ENCODE measurements around the gene SLC6A8. TPM values are rescaled to one million over a fixed set of nuclear protein-coding genes. Genes with fewer than 3 reads are reported as not detected.
"Not testable (repeated sequence)": the region's sequence is repeated elsewhere in the genome, so short reads cannot be mapped to it uniquely, and the experiment has no call there.

The SLC6A8 gene
- total RNA-seq, 1 experiment from 2014 or later, result 9.5 TPM

- Histone ChIP-seq H3K27me3 (no peaks in the 10 kb centered on the region), H3K4me1 (peaks cover 11% of the 10 kb centered on the region), H3K36me3 (peaks cover 2% of the 10 kb centered on the region; the same call in 1 of the 2 replicates), H3K27ac (peak overlapping the region; percentile 24), H3K9me3 (replicated peaks) (no peaks in the 10 kb centered on the region), H3K4me3 (peak overlapping the region; percentile 67)
- peak; percentile 38 to 50 for DNase-seq
These were observed 35.9 kb downstream of the SLC6A8 start for GRCh38 chrX:153723351-153724251.

DNA sequence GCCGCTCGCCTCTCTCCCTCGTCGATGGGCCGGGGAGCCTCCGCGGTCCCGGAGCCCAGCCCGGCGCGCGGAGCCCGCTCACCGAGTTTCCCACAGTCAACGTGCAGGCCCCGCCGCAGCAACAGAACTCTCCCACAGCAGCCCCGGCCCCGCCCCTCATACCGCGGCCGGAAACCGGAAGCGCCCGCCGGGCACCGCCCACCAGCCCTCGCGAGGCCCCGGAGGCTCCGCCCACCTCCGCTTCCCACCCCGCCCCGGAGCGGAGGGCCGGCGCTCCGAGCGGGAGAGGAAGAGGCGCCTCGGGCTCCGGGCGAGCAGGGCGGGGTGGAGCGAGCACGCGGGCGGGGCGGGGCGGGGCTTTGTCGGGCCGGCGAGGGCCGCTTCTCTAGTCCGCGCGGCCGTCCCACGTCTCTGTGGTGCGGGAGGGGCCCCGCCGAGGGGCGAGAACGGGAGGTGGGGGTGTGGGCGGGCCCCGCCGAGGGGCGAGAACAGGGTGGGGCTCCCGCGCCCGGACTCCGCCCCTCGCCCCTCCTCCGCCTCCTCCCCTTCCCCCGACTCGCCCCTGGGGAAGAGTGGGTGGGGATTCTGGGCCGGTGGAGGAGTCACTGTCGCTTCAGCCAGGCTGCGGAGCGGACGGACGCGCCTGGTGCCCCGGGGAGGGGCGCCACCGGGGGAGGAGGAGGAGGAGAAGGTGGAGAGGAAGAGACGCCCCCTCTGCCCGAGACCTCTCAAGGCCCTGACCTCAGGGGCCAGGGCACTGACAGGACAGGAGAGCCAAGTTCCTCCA, 36.7 kb downstream of the SLC6A8 start, which contains the start of the genes ABCD1 and BCAP31:
TSS of gene ABCD1 (plus strand) at position 605 of the 787 bp plus-strand sequence. CDS start 411 bp downstream, outside the sequence.
TSS of gene BCAP31 (minus strand) at position 136 of the 787 bp plus-strand sequence. CDS start 1,143 bp downstream, outside the sequence.
- peak within 1 kb of the TSS; percentile 67 for H3K4me3 ChIP-seq
- peaks cover 2% of the 10 kb centered on the region; the same call in 1 of the 2 replicates for H3K36me3 ChIP-seq
- no peaks in the 10 kb centered on the region for H3K9me3 ChIP-seq (replicated peaks)
- no peaks in the 10 kb centered on the region for H3K27me3 ChIP-seq
- H3K27ac ChIP-seq, result peak within 1 kb of the TSS; percentile 26
- DNase-seq, result peak; percentile 87 to 88
- H3K4me1 ChIP-seq, result peaks cover 11% of the 10 kb centered on the region

DNA sequence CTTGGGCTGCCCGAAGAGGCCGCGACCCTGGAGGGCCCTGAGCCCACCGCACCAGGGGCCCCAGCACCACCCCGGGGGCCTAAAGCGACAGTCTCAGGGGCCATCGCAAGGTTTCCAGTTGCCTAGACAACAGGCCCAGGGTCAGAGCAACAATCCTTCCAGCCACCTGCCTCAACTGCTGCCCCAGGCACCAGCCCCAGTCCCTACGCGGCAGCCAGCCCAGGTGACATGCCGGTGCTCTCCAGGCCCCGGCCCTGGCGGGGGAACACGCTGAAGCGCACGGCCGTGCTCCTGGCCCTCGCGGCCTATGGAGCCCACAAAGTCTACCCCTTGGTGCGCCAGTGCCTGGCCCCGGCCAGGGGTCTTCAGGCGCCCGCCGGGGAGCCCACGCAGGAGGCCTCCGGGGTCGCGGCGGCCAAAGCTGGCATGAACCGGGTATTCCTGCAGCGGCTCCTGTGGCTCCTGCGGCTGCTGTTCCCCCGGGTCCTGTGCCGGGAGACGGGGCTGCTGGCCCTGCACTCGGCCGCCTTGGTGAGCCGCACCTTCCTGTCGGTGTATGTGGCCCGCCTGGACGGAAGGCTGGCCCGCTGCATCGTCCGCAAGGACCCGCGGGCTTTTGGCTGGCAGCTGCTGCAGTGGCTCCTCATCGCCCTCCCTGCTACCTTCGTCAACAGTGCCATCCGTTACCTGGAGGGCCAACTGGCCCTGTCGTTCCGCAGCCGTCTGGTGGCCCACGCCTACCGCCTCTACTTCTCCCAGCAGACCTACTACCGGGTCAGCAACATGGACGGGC, 37.5 kb downstream of the SLC6A8 start:
- Histone ChIP-seq H3K4me3 (peak overlapping the region; percentile 67), H3K27me3 (no peaks in the 10 kb centered on the region), H3K27ac (peak overlapping the region; percentile 26; the same call in 1 of the 2 replicates), H3K36me3 (0 out of 2 replicates have a peak, but pooled peaks cover 2% of the 10 kb centered on the region), H3K9me3 (replicated peaks) (no peaks in the 10 kb centered on the region), H3K4me1 (peaks cover 11% of the 10 kb centered on the region)
- DNase-seq, result peak in 1 of 2 experiments; percentile 25

- no peaks in the 10 kb centered on the region for H3K27me3 ChIP-seq
- H3K36me3 ChIP-seq, result 0 out of 2 replicates have a peak, but pooled peaks cover under 1% of the 10 kb centered on the region
- peaks cover 11% of the 10 kb centered on the region for H3K4me1 ChIP-seq
- DNase-seq, result no peak
- H3K4me3 ChIP-seq, result no peak overlapping the region
- H3K27ac ChIP-seq, result peak overlapping the region; percentile 80
- no peaks in the 10 kb centered on the region for H3K9me3 ChIP-seq (replicated peaks)
These were observed 38.1 kb downstream of the SLC6A8 start for GRCh38 chrX:153725832-153726285.

GRCh38 chrX:153726286-153727122, 38.8 kb downstream of the SLC6A8 start:
- peaks cover 11% of the 10 kb centered on the region for H3K4me1 ChIP-seq
- no peaks in the 10 kb centered on the region for H3K9me3 ChIP-seq (replicated peaks)
- H3K4me3 ChIP-seq, result peak overlapping the region; percentile 30
- H3K27ac ChIP-seq, result peak overlapping the region; percentile 80
- no peaks in the 10 kb centered on the region for H3K27me3 ChIP-seq
- no peaks in the 10 kb centered on the region for H3K36me3 ChIP-seq
- peak; percentile 74 to 79 for DNase-seq

DNA sequence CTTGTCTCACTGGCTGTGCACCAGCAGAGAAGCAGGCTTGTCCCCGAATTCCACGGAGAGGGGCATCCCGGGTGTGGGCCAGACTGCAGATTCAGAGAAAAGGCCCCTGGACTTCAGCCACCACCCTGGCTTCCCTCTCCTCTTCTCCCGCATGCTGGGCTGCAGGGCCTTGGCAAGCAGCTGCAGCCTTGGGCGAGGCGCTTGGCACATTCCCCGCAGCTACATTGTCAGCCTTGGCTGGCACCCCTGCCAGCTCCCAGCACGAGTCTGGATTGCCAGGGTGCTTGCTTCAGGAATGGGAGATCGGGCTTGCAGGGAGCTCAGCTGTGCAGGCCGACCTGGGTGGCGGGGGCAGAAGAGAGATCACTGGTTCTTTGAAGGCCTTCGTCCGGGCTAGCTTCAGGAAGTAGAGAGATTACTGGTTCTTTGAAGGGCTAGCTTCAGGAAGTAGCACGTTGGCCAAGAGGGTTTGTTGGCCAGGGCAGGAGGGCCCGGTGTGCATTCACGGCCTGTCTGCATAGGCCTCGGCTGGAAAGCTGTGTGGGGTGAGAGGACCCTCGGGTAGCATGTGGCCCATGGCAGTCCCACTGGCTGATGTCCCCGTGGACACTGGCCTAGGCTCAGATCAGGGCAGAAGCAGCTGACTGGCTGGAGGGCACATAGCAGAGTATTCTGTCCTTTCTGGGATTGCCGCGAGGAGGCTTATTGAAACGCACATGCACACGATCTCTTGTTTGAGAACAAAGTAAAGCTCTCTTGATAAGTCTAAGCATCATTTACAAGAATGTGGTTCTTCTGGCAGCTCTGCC, 39.6 kb downstream of the SLC6A8 start:
- H3K27ac ChIP-seq, result peak overlapping the region; percentile 80

DNA sequence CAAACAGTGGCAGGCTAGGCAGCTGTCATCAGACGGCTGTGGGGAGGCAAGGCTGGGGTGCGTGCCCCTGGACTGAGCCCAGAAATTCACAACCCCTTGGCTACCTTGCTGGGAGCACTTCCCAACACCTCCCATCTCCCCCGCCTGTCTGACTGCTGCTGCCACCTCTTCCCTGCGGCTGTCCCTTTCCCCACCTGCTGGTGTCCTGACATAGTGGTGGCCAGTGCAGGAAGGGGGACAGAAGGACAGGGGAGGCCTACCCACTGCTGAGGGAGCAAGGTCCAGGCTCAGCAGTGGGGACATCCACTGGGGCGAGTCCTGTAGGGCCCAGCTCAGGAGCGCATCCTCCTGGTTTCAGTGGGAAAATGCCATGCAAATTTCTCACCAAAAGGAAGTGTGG, 40.4 kb downstream of the SLC6A8 start:
- Histone ChIP-seq H3K36me3 (no peaks in the 10 kb centered on the region), H3K9me3 (replicated peaks) (no peaks in the 10 kb centered on the region), H3K27me3 (no peaks in the 10 kb centered on the region), H3K4me1 (peaks cover 11% of the 10 kb centered on the region), H3K4me3 (no peak overlapping the region), H3K27ac (no peak overlapping the region)
- DNase-seq, result no peak

More for the DNA sequence above, 39.6 kb downstream of the SLC6A8 start:
- no peaks in the 10 kb centered on the region for H3K36me3 ChIP-seq
- H3K4me3 ChIP-seq, result peak overlapping the region; percentile 30
- no peaks in the 10 kb centered on the region for H3K27me3 ChIP-seq
- H3K9me3 ChIP-seq (replicated peaks), result no peaks in the 10 kb centered on the region
- H3K4me1 ChIP-seq, result peaks cover 11% of the 10 kb centered on the region
- no peak for DNase-seq

DNA sequence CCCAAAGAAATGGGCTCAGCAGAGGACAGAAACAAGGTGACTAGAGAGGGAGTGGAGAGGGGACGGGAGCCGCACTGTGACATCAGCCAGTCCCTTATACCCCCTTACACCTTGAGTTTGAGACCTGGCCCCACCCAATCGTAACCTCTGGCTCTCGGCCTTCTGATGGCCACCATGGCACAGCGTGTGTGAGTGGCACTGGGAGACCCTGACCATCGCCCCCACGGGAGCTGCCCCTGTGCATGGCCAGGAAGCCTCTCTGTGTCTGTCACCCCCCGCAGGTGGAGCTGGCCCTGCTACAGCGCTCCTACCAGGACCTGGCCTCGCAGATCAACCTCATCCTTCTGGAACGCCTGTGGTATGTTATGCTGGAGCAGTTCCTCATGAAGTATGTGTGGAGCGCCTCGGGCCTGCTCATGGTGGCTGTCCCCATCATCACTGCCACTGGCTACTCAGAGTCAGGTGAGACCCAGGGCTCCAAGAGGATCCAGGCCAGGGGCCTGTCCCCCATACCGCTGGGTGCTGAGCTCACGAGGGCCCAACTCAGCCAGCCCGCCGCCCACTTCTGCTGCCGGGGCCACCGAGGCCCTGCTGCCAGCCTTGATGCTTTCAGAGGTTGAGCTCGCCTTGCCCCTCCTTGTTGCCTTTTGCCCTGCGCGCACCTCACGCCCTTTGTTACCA, 41.4 kb downstream of the SLC6A8 start:
- Histone ChIP-seq H3K36me3 (no peaks in the 10 kb centered on the region), H3K4me1 (peaks cover 11% of the 10 kb centered on the region), H3K9me3 (replicated peaks) (no peaks in the 10 kb centered on the region), H3K4me3 (no peak overlapping the region), H3K27ac (no peak overlapping the region), H3K27me3 (no peaks in the 10 kb centered on the region)
- no peak for DNase-seq

- H3K36me3 ChIP-seq; H3K27me3 ChIP-seq; H3K4me3 ChIP-seq; H3K9me3 ChIP-seq (replicated peaks); DNase-seq; H3K27ac ChIP-seq: not testable (repeated sequence)
- H3K4me1 ChIP-seq, result peaks cover 11% of the 10 kb centered on the region
These were observed 42.4 kb downstream of the SLC6A8 start for GRCh38 chrX:153730115-153730514.

GRCh38 chrX:153731117-153731844, 43.6 kb downstream of the SLC6A8 start:
- H3K9me3 ChIP-seq (replicated peaks), result no peaks in the 10 kb centered on the region
- no peak overlapping the region for H3K27ac ChIP-seq
- no peak overlapping the region for H3K4me3 ChIP-seq
- no peaks in the 10 kb centered on the region for H3K36me3 ChIP-seq
- peaks cover 8% of the 10 kb centered on the region for H3K4me1 ChIP-seq
- H3K27me3 ChIP-seq, result no peaks in the 10 kb centered on the region
- DNase-seq, result no peak

- Histone ChIP-seq H3K4me3 (no peak overlapping the region), H3K27me3 (no peaks in the 10 kb centered on the region), H3K9me3 (replicated peaks) (no peaks in the 10 kb centered on the region), H3K27ac (no peak overlapping the region), H3K36me3 (no peaks in the 10 kb centered on the region), H3K4me1 (peaks cover 8% of the 10 kb centered on the region)
- no peak for DNase-seq
These were observed 44.1 kb downstream of the SLC6A8 start for GRCh38 chrX:153731845-153732215.

DNA sequence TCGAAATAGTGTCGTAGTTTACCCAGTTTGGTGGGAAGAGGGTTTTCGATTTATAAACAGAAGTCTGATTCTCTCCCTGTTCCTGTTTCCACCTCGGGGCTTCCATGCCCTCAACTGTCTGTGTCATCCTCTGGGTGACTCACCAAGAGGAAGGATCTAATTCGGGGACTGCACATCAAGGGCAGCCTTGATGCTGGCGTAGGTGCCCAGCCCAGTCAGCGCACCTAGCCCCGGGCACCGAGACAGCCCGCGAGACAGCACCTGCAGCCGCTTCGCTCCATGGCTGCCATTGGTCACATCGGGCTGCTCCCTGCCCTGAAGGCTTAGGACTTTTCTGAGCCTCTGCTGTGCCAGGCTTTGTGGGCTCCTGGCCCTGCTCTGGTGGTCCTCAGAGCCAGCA, 44.7 kb downstream of the SLC6A8 start:
- Histone ChIP-seq H3K4me1 (peaks cover 2% of the 10 kb centered on the region), H3K27me3 (no peaks in the 10 kb centered on the region), H3K27ac (no peak overlapping the region), H3K36me3 (no peaks in the 10 kb centered on the region), H3K9me3 (replicated peaks) (no peaks in the 10 kb centered on the region), H3K4me3 (no peak overlapping the region)
- no peak for DNase-seq
